OCI-LY3 (cell line): ENCODE data around the gene BMP7.

Source experiments
- CTCF ChIP-seq: fragments of 200-600, 300-600 bp; sonication (generic); IDR thresholded peaks from 2 replicates; pipeline ENCODE4 v1.5.1; 2014; ENCODE audit warnings: antibody characterized with exemption, low read length, low read depth
- EZH2phosphoT487 ChIP-seq: fragments of 200-600 bp; shearing (Covaris generic); IDR thresholded peaks from 2 replicates; pipeline ENCODE4 v1.6.1; 2018; ENCODE audit warnings: antibody characterized with exemption, mixed run types, low read depth

- no peak for TF ChIP-seq CTCF
- no peak for TF ChIP-seq EZH2phosphoT487
These were observed 9.5 kb downstream of the BMP7 start for GRCh38 chr20:57256908-57257307.
